H1 (cell line): Measurements from ENCODE around the gene RRAGC. TPM values are rescaled to one million over a fixed set of nuclear protein-coding genes. Genes with fewer than 3 reads are reported as not detected.

Experiments used
- CTCF ChIA-PET: fragments of 300-600 bp; sonication (Branson Sonifier 250); formaldehyde crosslinking; loops from one replicate; lab custom pipeline; 2021; ENCODE audit not compliant: partially characterized antibody; lab: Charles Lee
- POLR2A ChIA-PET: fragments of 300-600 bp; sonication (Branson Sonifier 250); formaldehyde crosslinking; loops from one replicate; lab custom pipeline; 2021; ENCODE audit warnings: inconsistent platforms; ENCODE audit not compliant: partially characterized antibody; lab: Charles Lee
- DNase-seq, 2 experiments: peaks; one replicate each; pipeline versions ENCODE4 v3.0.0 to v3.0.0-alpha.2; 2010 to 2022; ENCODE audit warnings: low spot score in 2 of 2, low read depth in 1 of 2, mixed read lengths in 1 of 2
- FAIRE-seq: peaks from 2 replicates; lab custom pipeline; 2011; peaks lifted over from hg19 to GRCh38; lab: Jason Lieb, UNC
- H2AFZ ChIP-seq: 2 replicates; pipeline ENCODE4 v1.8.1; 2012; ENCODE audit warnings: low read length, inconsistent platforms
- H2AK5ac ChIP-seq: 2 replicates; pipeline ENCODE4 v1.6.1; 2013; ENCODE audit warnings: low read depth, low read length
- H2BK120ac ChIP-seq: replicated peaks from 2 replicates; pipeline ENCODE3; 2013; ENCODE audit warnings: low read depth, low read length, inconsistent platforms
- H2BK12ac ChIP-seq: 2 replicates; pipeline ENCODE4 v1.6.1; 2013; ENCODE audit warnings: low read depth, low read length
- H2BK15ac ChIP-seq: 2 replicates; pipeline ENCODE4 v1.6.1; 2013; ENCODE audit warnings: low read length
- H2BK20ac ChIP-seq: 2 replicates; pipeline ENCODE4 v1.6.1; 2013; ENCODE audit warnings: low read length
- H2BK5ac ChIP-seq: 2 replicates; pipeline ENCODE4 v1.6.1; 2013; ENCODE audit warnings: low read depth, low read length
- H3K14ac ChIP-seq: 2 replicates; pipeline ENCODE4 v1.6.1; 2013; ENCODE audit warnings: inconsistent platforms; ENCODE audit not compliant: insufficient read length
- H3K18ac ChIP-seq: 2 replicates; pipeline ENCODE4 v1.6.1; 2013; ENCODE audit warnings: low read length; ENCODE audit errors: extremely low read depth
- H3K23ac ChIP-seq: 2 replicates; pipeline ENCODE4 v1.6.1; 2013; ENCODE audit warnings: inconsistent platforms; ENCODE audit not compliant: insufficient read length
- H3K23me2 ChIP-seq: 2 replicates; pipeline ENCODE4 v1.6.1; 2013; ENCODE audit warnings: low read depth, low read length
- H3K27ac ChIP-seq: 2 replicates; pipeline ENCODE4 v1.6.1; 2011; ENCODE audit warnings: low read depth, low read length, inconsistent platforms
- H3K27me3 ChIP-seq, 4 experiments: replicated peaks in 1 of 4; 1 replicate in 1 of 4; 2 replicates in 3 of 4; pipeline versions ENCODE4 v1.6.1 to v1.8.1; 2011 to 2013; ENCODE audit warnings: low read length in 3 of 4, mild to moderate bottlenecking in 3 of 4, inconsistent platforms in 2 of 4, mixed read lengths in 2 of 4, moderate library complexity in 1 of 4; ENCODE audit not compliant: control insufficient read depth in 3 of 4, insufficient read depth in 3 of 4; ENCODE audit errors: extremely low read depth in 1 of 4
- H3K36me3 ChIP-seq, 4 experiments: 2 replicates each; pipeline versions ENCODE4 v1.6.1 to v1.8.1; 2011 to 2013; ENCODE audit warnings: mild to moderate bottlenecking in 4 of 4, low read length in 3 of 4, moderate library complexity in 2 of 4, control low read depth in 1 of 4, inconsistent platforms in 1 of 4; ENCODE audit not compliant: insufficient read depth in 4 of 4, control insufficient read depth in 2 of 4
- H3K4ac ChIP-seq: replicated peaks from 2 replicates; pipeline ENCODE3; 2013; ENCODE audit warnings: low read length, low read depth, mixed read lengths, inconsistent platforms; ENCODE audit not compliant: insufficient read length
- H3K4me1 ChIP-seq, 4 experiments: replicated peaks in 1 of 4; 1 replicate in 1 of 4; 2 replicates in 3 of 4; pipeline versions ENCODE4 v1.6.1 to v1.8.1; 2011 to 2013; ENCODE audit warnings: low read length in 3 of 4, inconsistent platforms in 2 of 4, mixed read lengths in 1 of 4; ENCODE audit not compliant: insufficient read depth in 4 of 4, control insufficient read depth in 3 of 4
- H3K4me2 ChIP-seq, 2 experiments: 2 replicates each; pipeline versions ENCODE4 v1.6.1 to v1.8.1; 2011 to 2013; ENCODE audit warnings: low read depth in 2 of 2, low read length in 2 of 2, control low read depth in 1 of 2, inconsistent platforms in 1 of 2, mild to moderate bottlenecking in 1 of 2; ENCODE audit not compliant: insufficient read depth in 1 of 2
- H3K4me3 ChIP-seq, 4 experiments: fragments of 200-600, 300-600 bp in 1 of 4; sonication (generic), shearing (Covaris generic), sonication (Bioruptor Twin) in 1 of 4; 2 replicates each; pipeline versions ENCODE4 v1.5.1 to v1.8.1; 2011 to 2016; ENCODE audit warnings: low read length in 4 of 4, low read depth in 3 of 4, control low read depth in 2 of 4, inconsistent platforms in 2 of 4, mild to moderate bottlenecking in 2 of 4, mixed read lengths in 1 of 4, moderate library complexity in 1 of 4; ENCODE audit not compliant: insufficient read depth in 2 of 4; ENCODE audit errors: extremely low read depth in 1 of 4
- H3K56ac ChIP-seq: replicated peaks from 2 replicates; pipeline ENCODE3; 2013; ENCODE audit warnings: low read depth, mild to moderate bottlenecking, mixed read lengths, low read length, inconsistent platforms; ENCODE audit not compliant: insufficient read length
- H3K79me1 ChIP-seq: 2 replicates; pipeline ENCODE4 v1.6.1; 2013; ENCODE audit warnings: low read depth, low read length, control low read depth
- H3K79me2 ChIP-seq, 2 experiments: 2 replicates each; pipeline versions ENCODE4 v1.6.1 to v1.8.1; 2012 to 2013; ENCODE audit warnings: low read length in 2 of 2, mild to moderate bottlenecking in 2 of 2, inconsistent platforms in 1 of 2; ENCODE audit not compliant: insufficient read depth in 2 of 2, control insufficient read depth in 1 of 2
- H3K9ac ChIP-seq, 4 experiments: replicated peaks in 1 of 4; 1 replicate in 1 of 4; 2 replicates in 3 of 4; pipeline versions ENCODE4 v1.6.1 to v1.8.1; 2011 to 2013; ENCODE audit warnings: low read depth in 3 of 4, low read length in 3 of 4, control low read depth in 2 of 4, mild to moderate bottlenecking in 2 of 4, moderate library complexity in 2 of 4, inconsistent platforms in 1 of 4; ENCODE audit errors: extremely low read depth in 1 of 4
- H3K9me3 ChIP-seq, 2 experiments: 2 replicates each; pipeline versions ENCODE4 v1.6.1 to v1.8.1; 2012 to 2013; ENCODE audit warnings: mild to moderate bottlenecking in 2 of 2, moderate library complexity in 2 of 2, control low read depth in 1 of 2, inconsistent platforms in 1 of 2, low read depth in 1 of 2, low read length in 1 of 2, mixed read lengths in 1 of 2; ENCODE audit not compliant: insufficient read depth in 2 of 2
- H4K20me1 ChIP-seq, 2 experiments: replicated peaks in 1 of 2; 2 replicates each; pipeline versions ENCODE3 to v1.8.1; 2011 to 2013; ENCODE audit warnings: inconsistent platforms in 2 of 2, low read length in 2 of 2, mild to moderate bottlenecking in 1 of 2; ENCODE audit not compliant: insufficient read depth in 2 of 2, control insufficient read depth in 1 of 2
- H4K5ac ChIP-seq: 2 replicates; pipeline ENCODE4 v1.6.1; 2013; ENCODE audit warnings: low read length, low read depth, mixed read lengths, inconsistent platforms; ENCODE audit not compliant: insufficient read length
- H4K8ac ChIP-seq: 2 replicates; pipeline ENCODE4 v1.8.0; 2013; ENCODE audit warnings: mild to moderate bottlenecking, moderate library complexity, low read length, inconsistent platforms; ENCODE audit not compliant: insufficient read depth; ENCODE audit errors: extremely low read depth
- H4K91ac ChIP-seq: replicated peaks from 2 replicates; pipeline ENCODE3; 2013; ENCODE audit warnings: low read length, mixed read lengths, inconsistent platforms; ENCODE audit not compliant: insufficient read length
- CBX5 ChIP-seq: fragments of 300-800, 300-1000 bp; sonication (generic); IDR thresholded peaks from 2 replicates; pipeline ENCODE4 v1.7.1; 2016; ENCODE audit warnings: antibody characterized with exemption, low read length, low read depth
- WGBS, 2 experiments: shearing (Covaris generic) in 1 of 2; methylation state at CpG; one replicate each; pipeline versions ENCODE4 v1.1.6 to v1.1.7; 2013 to 2015; ENCODE audit warnings: low lambda C conversion rate in 2 of 2, mixed read lengths in 2 of 2, inconsistent platforms in 1 of 2, low coverage in 1 of 2, missing lambda C conversion rate in 1 of 2; ENCODE audit not compliant: insufficient replicate concordance in 2 of 2, insufficient coverage in 1 of 2, insufficient read length in 1 of 2; ENCODE audit errors: extremely low coverage in 1 of 2, missing lambda C conversion rate in 1 of 2; 5-methylcytosine and 5-hydroxymethylcytosine counted together
- polyA plus RNA-seq, 7 experiments: library from polyadenylated mRNA; depleted of rRNA in 3 of 7; stranded (reverse) in 5 of 7; unstranded in 2 of 7; fragments of >200 nt in 5 of 7; fragments of 200-250 nt in 2 of 7; gene quantifications; 1 replicate in 5 of 7; 2 replicates in 1 of 7; 4 replicates in 1 of 7; pipeline versions ENCODE4 v1.2.1 to v1.2.3, GENCODE V29; 2011 to 2013; ENCODE audit warnings: missing spikeins in 2 of 7, mixed read lengths in 2 of 7
- total RNA-seq: library from RNA; stranded (reverse); fragmentation: NEBNext Ultra II Directional; extraction: Animal tissue kit (Norgen Biotek cat#: 25700); gene quantifications from 2 replicates; pipeline ENCODE4 v1.2.1, GENCODE V29; 2021

Gene RRAGC
- total and polyA plus RNA-seq, 2 of the 8 experiments (the other 6 are each of a cell fraction or from before 2014, with no cell fraction given) = 12.0 to 16.5 TPM

DNA sequence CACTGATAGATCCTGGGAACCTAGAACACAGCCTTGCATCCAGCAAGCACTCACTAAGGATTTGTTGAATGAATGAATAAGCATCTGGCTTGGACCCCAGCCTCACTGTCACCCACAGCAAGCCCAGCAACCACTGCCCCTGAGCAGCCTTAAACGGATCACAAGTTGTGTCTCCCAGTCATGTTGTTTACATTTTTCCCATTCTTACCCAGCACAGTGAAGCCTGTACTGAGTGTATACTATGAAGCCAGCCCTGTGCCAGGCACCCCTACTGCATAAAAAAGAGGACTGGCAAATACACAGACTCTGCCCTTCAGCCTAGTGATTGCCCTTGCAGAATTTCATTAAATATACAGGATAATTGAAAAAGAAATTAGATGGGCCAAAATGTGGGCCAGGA lies 30.2 kb downstream of the RRAGC start:
- 80% methylated on average over 1 of the region's 1 CpG; no CpG with 5 or more reads in 1 of the 2 experiments for WGBS, 2 experiments

More for the DNA sequence above, 30.2 kb downstream of the RRAGC start:
- H3K23ac ChIP-seq = no peak overlapping the region
- H3K79me2 ChIP-seq = no peaks in the 10 kb centered on the region
- H3K9me3 ChIP-seq = no peaks in the 10 kb centered on the region
- no peaks in the 10 kb centered on the region for H3K27me3 ChIP-seq
- no peak for FAIRE-seq
- no peak overlapping the region for H3K27ac ChIP-seq
- no peak overlapping the region for H4K5ac ChIP-seq
- H2BK5ac ChIP-seq = no peak overlapping the region
- no peak for DNase-seq
- ChIA-PET CTCF (interaction anchor here (4.0 kb wide), 1 partner anchor 10 kb away, joined by 17 read pairs; no protein-coding TSS in a partner anchor), POLR2A (interaction anchor here (0.7 kb wide), 1 partner anchor 168 kb away, joined by 3 read pairs; no protein-coding TSS in a partner anchor)
- no peak for TF ChIP-seq CBX5
- no peak overlapping the region for H4K8ac ChIP-seq
- no peak overlapping the region for H3K18ac ChIP-seq
- no peak overlapping the region for H3K4me2 ChIP-seq
- no peak overlapping the region for H3K4ac ChIP-seq
- no peaks in the 10 kb centered on the region; the same call in 1 of the 2 replicates for H3K23me2 ChIP-seq
- no peak overlapping the region for H3K4me3 ChIP-seq
- no peak overlapping the region for H3K9ac ChIP-seq
- H3K36me3 ChIP-seq = no peaks in the 10 kb centered on the region
- no peak overlapping the region for H3K14ac ChIP-seq
- H3K56ac ChIP-seq = no peak overlapping the region
- no peaks in the 10 kb centered on the region for H4K20me1 ChIP-seq
- no peak overlapping the region for H4K91ac ChIP-seq
- no peak overlapping the region for H2BK12ac ChIP-seq
- H3K79me1 ChIP-seq = no peaks in the 10 kb centered on the region
- H2BK20ac ChIP-seq = no peak overlapping the region
- H2BK15ac ChIP-seq = no peak overlapping the region
- H3K4me1 ChIP-seq = no peaks in the 10 kb centered on the region; a peak in 1 of 7 replicates
- no peak overlapping the region for H2AK5ac ChIP-seq
- no peak overlapping the region for H2BK120ac ChIP-seq
- H2AFZ ChIP-seq = no peak overlapping the region
